HG02981 (cell line): ENCODE data around the gene RAD52.

ENCODE experiments used
- ATAC-seq: cut with Tn5 transposase; IDR thresholded peaks from one replicate; pipeline ENCODE4 v1.9.1; 2021; ENCODE audit warnings: mild to moderate bottlenecking, moderate library complexity; ENCODE audit not compliant: unreplicated experiment

RAD52 gene

GRCh38 chr12:879641-880040 is 69.9 kb downstream of the RAD52 start:
- no peak for ATAC-seq

- ATAC-seq: no peak
Observed at GRCh38 chr12:873954-874353, 75.5 kb downstream of the RAD52 start.

GRCh38 chr12:870378-870777 is 79.1 kb downstream of the RAD52 start:
- no peak for ATAC-seq

GRCh38 chr12:868722-869121 is 80.8 kb downstream of the RAD52 start:
- no peak for ATAC-seq

GRCh38 chr12:867905-868304 is 81.6 kb downstream of the RAD52 start:
- ATAC-seq: no peak

GRCh38 chr12:865614-866013 is 83.9 kb downstream of the RAD52 start:
- no peak for ATAC-seq

GRCh38 chr12:863285-863684 is 86.2 kb downstream of the RAD52 start:
- no peak for ATAC-seq

- no peak for ATAC-seq
Observed at GRCh38 chr12:862303-862911, 87.1 kb downstream of the RAD52 start.
